Adrenal gland (tissue), 19 donors: ENCODE measurements around the gene LRBA. TPM values are rescaled to one million over a fixed set of nuclear protein-coding genes. Genes with fewer than 3 reads are reported as not detected.
A peak's percentile ranks its signal among the peaks of the same experiment; 100 is the strongest.
"Not testable (repeated sequence)": the region's sequence is repeated elsewhere in the genome, so short reads cannot be mapped to it uniquely, and the experiment has no call there.

ENCODE experiments used
- DNase-seq, 7 donors: peaks; one replicate each; pipeline ENCODE4 v3.0.0-alpha.2; 2019 to 2020
- H3K27ac ChIP-seq, 5 donors: fragments of 200-600 bp; sonication (generic) in 4 of 5; 1 replicate in 3 of 5; 2 replicates in 2 of 5; pipeline versions ENCODE4 v1.5.1 to v1.8.0; 2016 to 2020; ENCODE audit warnings: mild to moderate bottlenecking in 1 of 5
- H3K27me3 ChIP-seq: fragments of 200-600 bp; 2 replicates; pipeline ENCODE4 v1.8.0; 2021
- H3K36me3 ChIP-seq, 2 donors: fragments of 200-600 bp; replicated peaks in 1 of 2; 1 replicate in 1 of 2; 2 replicates in 1 of 2; pipeline versions ENCODE4 v1.5.1 to v1.8.0; 2018 to 2022
- H3K4me1 ChIP-seq, 2 donors: fragments of 200-600 bp; replicated peaks in 1 of 2; 1 replicate in 1 of 2; 2 replicates in 1 of 2; pipeline versions ENCODE4 v1.5.1 to v1.8.0; 2018 to 2021
- H3K4me3 ChIP-seq, 4 donors: fragments of 200-600 bp; sonication (generic) in 3 of 4; one replicate each; pipeline ENCODE4 v1.5.1; 2016 to 2018
- H3K9me3 ChIP-seq, 3 donors: fragments of 200-600 bp; sonication (generic) in 1 of 3; replicated peaks in 1 of 3; 1 replicate in 2 of 3; 2 replicates in 1 of 3; pipeline versions ENCODE4 v1.5.1 to v1.8.0; 2016 to 2021
- CTCF ChIP-seq, 6 experiments: fragments of 450-650 bp in 4 of 6; fragments of 200-600 bp in 2 of 6; sonication (generic) in 1 of 6; IDR thresholded peaks; 1 replicate in 5 of 6; 2 replicates in 1 of 6; pipeline versions ENCODE4 v1.5.1 to v1.8.0; 2016 to 2021; ENCODE audit warnings: antibody characterized with exemption in 6 of 6, mild to moderate bottlenecking in 2 of 6, moderate library complexity in 1 of 6
- POLR2A ChIP-seq, 2 donors: fragments of 450-650 bp; IDR thresholded peaks; one replicate each; pipeline ENCODE4 v1.6.1; 2017; ENCODE audit warnings: antibody characterized with exemption in 2 of 2, mild to moderate bottlenecking in 2 of 2, moderate library complexity in 1 of 2
- whole genome bisulfite sequencing, 4 donors: extraction: QIAGEN DNeasy Blood & Tissue Kit in 2 of 4; methylation state at CpG; one replicate each; pipeline versions ENCODE4 v1.1.5 to v1.1.7; 2013 to 2017; 5-methylcytosine and 5-hydroxymethylcytosine counted together
- intact Hi-C, 2 donors: fragments of 100-400 bp; cut with DNase I; formaldehyde crosslinking; loops; one replicate each; pipeline versions ENCODE4 v1.14.1 to v1.15.0; 2022 to 2023
- long read RNA-seq, 10 donors: library from polyadenylated mRNA in 3 of 10; unstranded in 2 of 10; stranded (forward) in 1 of 10; transcript quantifications; one replicate each; pipeline ENCODE4 v2.0.0 and lab custom pipeline, GENCODE V29; 2021 to 2026
- polyA plus RNA-seq, 3 donors: library from polyadenylated mRNA; stranded (reverse); fragments of 200-250 nt in 2 of 3; fragments of 350-450 nt in 1 of 3; fragmentation: Illumina TruSeq in 1 of 3; extraction: RNeasy Lipid Tissue Mini Kit (QIAGEN cat#74804) in 1 of 3; gene quantifications; one replicate each; pipeline ENCODE4 v1.2.3, GENCODE V29; 2013 to 2014
- total RNA-seq, 9 donors: library from RNA; depleted of rRNA in 4 of 9; stranded (reverse); fragments of >200 nt in 4 of 9; fragments of 120-200 nt in 1 of 9; fragmentation: NEBNext Ultra II Directional in 1 of 9; extraction: Animal tissue kit (Norgen Biotek cat#: 25700) in 1 of 9; gene quantifications; one replicate each; pipeline versions ENCODE4 v1.1.0 to v1.2.4, GENCODE V29; 2013 to 2023
- donor health status: healthy with polysubstance abuse.
- donor health status: Bipolar disorder and iron deficiency.
- donor health status: DM: yes; HTN: yes; CAD: no.
- donor health status: DM: no; HTN: no; CAD: no.
- donor health status: DM: no; HTN: no; CAD: no.
- donor health status: DM: yes; HTN: yes; CAD: no.

Gene LRBA
- total RNA-seq: 100 to 1,000 TPM in 1 of 9 donors, 10 to 100 TPM in 8; 36.7 to 106 (median 51.7) TPM
- 10 to 100 TPM in 2 of 3 donors, 1 to 10 TPM in 1; 9.6 to 32.2 (median 10.3) TPM for polyA plus RNA-seq
- long read RNA-seq, donor 1: 0 reads
- long read RNA-seq, donor 2: 0 reads
- long read RNA-seq, donor 3: 0 reads
- long read RNA-seq, donor 4, partial matches to known transcripts: 1 of 2 reads
- long read RNA-seq, donor 4, other reads (novel, unspliced or antisense): 1 of 2 reads
- long read RNA-seq, donor 5, partial matches to known transcripts: 6 of 10 reads
- long read RNA-seq, donor 5, other reads (novel, unspliced or antisense): 4 of 10 reads
- long read RNA-seq, donor 6, partial matches to known transcripts: 5 of 8 reads
- long read RNA-seq, donor 6, other reads (novel, unspliced or antisense): 3 of 8 reads
- long read RNA-seq, donor 7, partial matches to known transcripts: 0 of 1 reads
- long read RNA-seq, donor 7, other reads (novel, unspliced or antisense): 0 of 1 reads
- long read RNA-seq, donor 8: 0 reads
- long read RNA-seq, donor 9: 0 reads
- long read RNA-seq, donor 10: 0 reads

GRCh38 chr4:151014521-151015458 is at the start of gene LRBA:
Gene LRBA, minus strand, starts transcription at chr4:151015284. Its CDS starts 642 bp downstream, at chr4:151014642.
- peaks cover 9 to 25% of the 10 kb centered on the region in 2 donors for H3K4me1 ChIP-seq
- H3K9me3 ChIP-seq: no peaks in the 10 kb centered on the region
- intact Hi-C loops: no loop called here
- H3K36me3 ChIP-seq: no peaks in the 10 kb centered on the region
- no peaks in the 10 kb centered on the region for H3K27me3 ChIP-seq
- TF ChIP-seq CTCF (IDR thresholded peaks at IDR 0.05): no peak
- peak in 1 of 2 donors; percentile 2 for TF ChIP-seq POLR2A (IDR thresholded peaks at IDR 0.05)
- 0 to 2% (median 1%) methylated on average over 22 to 37 of the region's 37 CpGs for WGBS, 4 donors
- peak within 1 kb of the TSS; percentile 91 to 99 (median 93) for H3K27ac ChIP-seq
- peak within 1 kb of the TSS; percentile 79 to 92 (median 89) for H3K4me3 ChIP-seq
- peak; percentile 79 to 89 (median 81) for DNase-seq

- H3K27ac ChIP-seq, H3K9me3 ChIP-seq, H3K36me3 ChIP-seq, H3K27me3 ChIP-seq, H3K4me1 ChIP-seq, DNase-seq, H3K4me3 ChIP-seq, intact Hi-C loops: not testable (repeated sequence)
- 89 to 100% (median 98%) methylated on average over 3 of the region's 3 CpGs for WGBS, 4 donors
These were observed 48.1 kb upstream of the LRBA start for GRCh38 chr4:151063143-151063542.

- Histone ChIP-seq H3K27ac (no peak overlapping the region), H3K4me3 (no peak overlapping the region), H3K36me3 (no peaks in the 10 kb centered on the region), H3K4me1 (no peaks in the 10 kb centered on the region), H3K27me3 (no peaks in the 10 kb centered on the region), H3K9me3 (no peaks in the 10 kb centered on the region)
- no peak for DNase-seq
- intact Hi-C loops: no loop called here
- TF ChIP-seq POLR2A (IDR thresholded peaks at IDR 0.05): no peak
- no peak for TF ChIP-seq CTCF (IDR thresholded peaks at IDR 0.05)
- WGBS, 4 donors: 47 to 67% (median 57%) methylated on average over 1 of the region's 1 CpG
These were observed 40.5 kb upstream of the LRBA start for GRCh38 chr4:151055539-151055938.

- Histone ChIP-seq H3K27me3 (no peaks in the 10 kb centered on the region), H3K4me3 (no peak overlapping the region), H3K36me3 (no peaks in the 10 kb centered on the region), H3K27ac (no peak overlapping the region), H3K9me3 (no peaks in the 10 kb centered on the region), H3K4me1 (no peaks in the 10 kb centered on the region)
- intact Hi-C loops: no loop called here
- 85 to 97% (median 90%) methylated on average over 3 of the region's 3 CpGs for WGBS, 4 donors
- TF ChIP-seq CTCF (IDR thresholded peaks at IDR 0.05): no peak
- no peak for TF ChIP-seq POLR2A (IDR thresholded peaks at IDR 0.05)
- no peak for DNase-seq
These were observed 37.7 kb upstream of the LRBA start for GRCh38 chr4:151052785-151053184.
